C4-2B (cell line): ENCODE results near the gene MRPL40.
A peak's percentile ranks its signal among the peaks of the same experiment; 100 is the strongest.

Source experiments
- H3K27ac ChIP-seq: fragments of 450-650 bp; 2 replicates; pipeline ENCODE4 v1.5.1; 2017
- CTCF ChIP-seq: fragments of 450-650 bp; conservative IDR thresholded peaks from 2 replicates; pipeline ENCODE4 v1.5.1; 2017; ENCODE audit warnings: mild to moderate bottlenecking
- ZFX ChIP-seq: fragments of 450-650 bp; IDR thresholded peaks from 2 replicates; pipeline ENCODE4 v1.6.1; 2017

MRPL40 gene

DNA sequence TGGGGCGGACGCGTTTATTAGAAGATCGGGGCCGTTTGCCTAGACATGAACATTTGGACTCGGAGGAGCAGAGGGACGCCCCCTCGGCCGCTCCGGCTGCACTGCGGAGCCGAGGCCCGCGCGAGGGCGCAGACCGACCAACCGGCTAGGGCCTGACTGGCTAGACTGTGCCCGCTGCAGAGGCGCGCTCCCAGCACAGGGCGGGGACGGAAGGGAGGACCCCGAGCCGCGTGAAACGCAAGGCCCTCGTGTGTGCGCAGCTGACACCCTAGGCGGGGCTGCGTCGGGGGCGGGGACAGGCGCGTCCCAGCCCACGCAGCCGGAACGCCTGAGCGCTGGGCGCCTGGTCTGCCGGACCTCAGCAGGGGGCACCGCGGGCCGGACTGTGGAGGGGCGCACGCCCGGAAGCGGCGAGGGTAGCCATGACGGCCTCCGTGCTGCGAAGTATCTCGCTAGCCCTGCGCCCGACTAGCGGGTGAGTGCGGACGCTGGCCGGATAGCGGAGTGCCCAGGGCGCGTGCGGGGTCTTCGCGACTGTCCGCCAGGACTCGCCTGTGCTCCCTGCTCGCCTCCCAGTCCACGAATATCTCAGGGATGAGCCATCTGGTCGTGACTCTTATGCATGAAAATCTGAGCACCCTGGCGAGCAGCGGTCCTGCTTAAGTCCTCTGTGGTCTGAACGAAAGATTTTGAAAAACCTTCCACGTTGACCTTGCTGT, at the start of gene MRPL40:
TSS of gene MRPL40 (plus strand) at position 413 of the 719 bp plus-strand sequence. CDS start at position 423, 10 bp downstream.
- TF ChIP-seq ZFX (peak; percentile 76), CTCF (no peak)
- peak within 1 kb of the TSS; percentile 89 for H3K27ac ChIP-seq

DNA sequence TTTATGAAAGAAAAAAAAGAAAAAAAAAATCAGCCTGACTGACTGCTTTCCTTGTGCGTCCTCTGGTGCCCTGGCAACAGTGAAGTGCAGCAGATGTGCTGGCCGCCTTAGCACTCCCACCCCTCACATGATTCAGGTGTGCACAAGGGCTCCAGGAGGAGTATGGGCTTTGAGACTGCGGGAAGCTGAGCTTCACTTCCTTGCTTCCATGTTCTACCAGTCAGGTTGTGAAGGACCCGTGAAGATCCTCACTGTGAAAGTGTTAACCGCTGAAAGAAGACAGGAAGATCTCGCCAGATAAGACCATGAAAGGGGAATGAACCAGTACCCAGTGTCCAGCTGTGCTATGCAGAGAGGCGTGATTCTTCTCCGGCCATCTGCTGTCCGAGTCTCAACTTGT, 49.1 kb upstream of the MRPL40 start:
- no peak overlapping the region for H3K27ac ChIP-seq
- TF ChIP-seq ZFX, result no peak
- TF ChIP-seq CTCF, result no peak

DNA sequence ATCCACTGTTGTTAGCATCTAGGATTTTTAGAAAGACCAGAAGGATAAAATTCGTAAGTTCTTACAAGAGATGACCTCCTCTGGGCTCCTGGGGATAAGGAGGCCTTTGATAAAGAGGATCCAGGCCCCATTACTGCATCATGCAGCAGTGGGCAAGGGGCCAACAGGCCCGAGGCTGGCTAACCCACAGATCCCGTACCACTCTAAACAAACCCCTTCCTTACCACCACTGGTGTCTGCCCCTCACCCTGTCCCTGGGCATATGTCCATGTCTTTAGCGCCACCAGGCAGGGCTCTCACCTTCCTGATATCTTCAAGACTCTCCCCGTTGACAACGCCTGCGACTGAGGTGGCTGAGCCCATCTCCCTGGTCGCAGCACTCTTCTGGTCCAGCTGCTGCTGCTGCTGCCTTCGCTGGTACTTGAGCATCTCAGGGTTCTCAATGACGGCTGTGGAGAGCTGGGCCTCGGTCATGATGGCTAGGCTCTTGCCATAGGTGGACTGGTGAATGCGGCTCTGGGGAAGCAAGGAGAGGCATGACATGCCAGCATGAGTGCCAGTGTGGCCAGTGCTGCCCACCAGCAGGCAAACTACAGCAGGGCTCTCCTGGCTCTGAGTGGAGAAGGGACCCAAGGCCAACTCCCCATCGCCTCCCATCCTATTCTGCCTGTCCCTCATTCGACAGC, 47.0 kb upstream of the MRPL40 start:
- TF ChIP-seq ZFX, result no peak
- no peak for TF ChIP-seq CTCF

DNA sequence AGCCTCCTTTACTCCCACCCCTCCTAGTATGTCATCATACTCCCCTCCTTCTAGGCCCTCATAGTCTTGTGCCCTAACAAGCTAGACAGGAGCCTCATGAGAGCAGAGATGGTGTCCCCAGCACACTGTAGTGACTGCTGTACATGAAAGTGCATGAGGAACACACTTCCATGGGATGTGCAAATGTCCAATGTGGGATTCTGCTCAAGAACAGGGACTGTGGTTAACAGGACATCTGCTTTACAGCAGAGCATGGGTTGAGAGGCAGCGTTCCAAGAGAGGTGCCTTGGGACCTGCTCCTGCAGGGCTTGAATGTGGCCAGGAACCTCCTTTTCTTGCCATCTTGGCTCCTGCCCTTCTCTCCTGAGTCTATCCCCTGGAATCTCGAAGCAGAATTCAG, 46.1 kb upstream of the MRPL40 start:
- no peak for TF ChIP-seq CTCF
- no peak for TF ChIP-seq ZFX
- H3K27ac ChIP-seq, result no peak overlapping the region

More for the DNA sequence above, 47.0 kb upstream of the MRPL40 start:
- no peak overlapping the region for H3K27ac ChIP-seq

- TF ChIP-seq CTCF (no peak), ZFX (no peak)
- no peak overlapping the region for H3K27ac ChIP-seq
Measured at GRCh38 chr22:19387038-19387437, 45.3 kb upstream of the MRPL40 start.

DNA sequence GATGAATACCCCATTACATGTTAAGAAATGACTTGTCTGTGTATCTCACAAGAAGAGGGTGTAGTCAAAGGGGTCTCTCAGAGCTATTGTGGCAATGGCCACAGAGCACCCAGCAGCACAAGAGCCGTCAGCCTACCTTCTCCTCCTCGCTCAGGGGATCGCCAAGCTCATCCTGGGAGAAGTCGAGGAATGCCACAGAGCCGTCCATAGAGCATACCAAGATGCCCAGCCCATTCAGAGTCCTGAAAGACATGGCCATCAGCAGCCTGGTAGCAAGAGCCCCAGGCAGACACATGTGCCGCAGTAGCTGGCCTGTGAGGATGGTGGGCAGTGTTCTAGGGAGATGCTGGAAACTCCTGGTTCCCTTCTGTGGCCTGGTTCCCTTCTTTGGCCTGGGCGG, 44.8 kb upstream of the MRPL40 start:
- H3K27ac ChIP-seq, result no peak overlapping the region
- no peak for TF ChIP-seq CTCF
- no peak for TF ChIP-seq ZFX

GRCh38 chr22:19393704-19394103, 38.6 kb upstream of the MRPL40 start:
- no peak overlapping the region for H3K27ac ChIP-seq
- TF ChIP-seq CTCF, result no peak
- no peak for TF ChIP-seq ZFX
